Neural cell (in vitro differentiated cells): ENCODE data around the gene VPS37C. TPM values are rescaled to one million over a fixed set of nuclear protein-coding genes. Genes with fewer than 3 reads are reported as not detected.

Source experiments
- H2AFZ ChIP-seq: fragments of 200-600, 300-800 bp; sonication (generic), shearing (Covaris generic); 2 replicates; pipeline ENCODE4 v1.6.0; 2014; ENCODE audit warnings: low read depth, mild to moderate bottlenecking, antibody characterized with exemption, low read length, moderate library complexity
- H3F3A ChIP-seq: fragments of 200-600 bp; shearing (Covaris generic); 2 replicates; pipeline ENCODE4 v1.6.1; 2016; ENCODE audit warnings: mild to moderate bottlenecking, moderate library complexity, mixed read lengths, antibody characterized with exemption, low read length; ENCODE audit not compliant: insufficient read depth, poor library complexity, severe bottlenecking
- H3K27ac ChIP-seq: fragments of 200-600, 300-800 bp; sonication (generic), shearing (Covaris generic); 2 replicates; pipeline ENCODE4 v1.5.1; 2014; ENCODE audit warnings: mild to moderate bottlenecking, low read length, moderate library complexity
- H3K27me3 ChIP-seq: fragments of 300-800, 200-600 bp; sonication (generic), shearing (Covaris generic); 2 replicates; pipeline ENCODE4 v1.6.0; 2014; ENCODE audit warnings: mild to moderate bottlenecking, low read depth, low read length, moderate library complexity; ENCODE audit not compliant: insufficient read depth
- H3K36me3 ChIP-seq: fragments of 300-800, 200-600 bp; sonication (generic), shearing (Covaris generic); 2 replicates; pipeline ENCODE4 v1.5.1; 2014; ENCODE audit warnings: mild to moderate bottlenecking, antibody characterized with exemption, low read length, moderate library complexity; ENCODE audit not compliant: insufficient read depth
- H3K4me2 ChIP-seq: fragments of 300-800, 200-600 bp; sonication (generic), shearing (Covaris generic); 2 replicates; pipeline ENCODE4 v1.6.0; 2014; ENCODE audit warnings: mild to moderate bottlenecking, low read length
- H3K4me3 ChIP-seq: fragments of 300-800, 200-600 bp; sonication (generic), shearing (Covaris generic); 2 replicates; pipeline ENCODE4 v1.5.1; 2014; ENCODE audit warnings: mild to moderate bottlenecking, low read length, moderate library complexity
- H3K79me2 ChIP-seq: fragments of 200-600 bp; shearing (Covaris generic); replicated peaks from 2 replicates; pipeline ENCODE4 v1.6.0; 2014; ENCODE audit warnings: mild to moderate bottlenecking, low read length, moderate library complexity; ENCODE audit not compliant: insufficient read depth
- H3K9ac ChIP-seq: fragments of 300-800, 200-600 bp; sonication (generic), shearing (Covaris generic); 2 replicates; pipeline ENCODE4 v1.6.1; 2016; ENCODE audit warnings: mild to moderate bottlenecking, low read length, mixed read lengths
- H3K9me2 ChIP-seq: fragments of 200-600 bp; shearing (Covaris generic); 2 replicates; pipeline ENCODE4 v1.6.1; 2016; ENCODE audit warnings: mild to moderate bottlenecking, low read length, mixed read lengths; ENCODE audit not compliant: insufficient read depth
- H3K9me3 ChIP-seq: fragments of 200-600, 300-800 bp; sonication (generic), shearing (Covaris generic); 2 replicates; pipeline ENCODE4 v1.6.1; 2016; ENCODE audit warnings: mild to moderate bottlenecking, mixed run types, low read length, moderate library complexity, mixed read lengths
- H4K20me1 ChIP-seq: fragments of 200-600 bp; shearing (Covaris generic); 2 replicates; pipeline ENCODE4 v1.6.1; 2016; ENCODE audit warnings: mild to moderate bottlenecking, mixed run types; ENCODE audit not compliant: insufficient read depth
- CTCF ChIP-seq: fragments of 450-650 bp; IDR thresholded peaks from 2 replicates; pipeline ENCODE4 v1.5.1; 2014; ENCODE audit warnings: antibody characterized with exemption, mild to moderate bottlenecking, moderate library complexity; ENCODE audit not compliant: poor library complexity, severe bottlenecking
- EP300 ChIP-seq: fragments of 450-650 bp; conservative IDR thresholded peaks from 2 replicates; pipeline ENCODE4 v1.6.1; 2014; ENCODE audit warnings: antibody characterized with exemption, mild to moderate bottlenecking, moderate library complexity; ENCODE audit not compliant: poor library complexity, severe bottlenecking
- EZH2 ChIP-seq: fragments of 200-600, 300-800 bp; shearing (Covaris generic), sonication (generic); IDR thresholded peaks from 2 replicates; pipeline ENCODE4 v1.6.1; 2014; ENCODE audit warnings: antibody characterized with exemption, low read length, borderline replicate concordance, mild to moderate bottlenecking; ENCODE audit not compliant: insufficient read depth, poor library complexity, severe bottlenecking
- MXI1 ChIP-seq: fragments of 450-650 bp; conservative IDR thresholded peaks from 2 replicates; pipeline ENCODE4 v1.6.1; 2014; ENCODE audit warnings: antibody characterized with exemption, mild to moderate bottlenecking; ENCODE audit not compliant: poor library complexity, severe bottlenecking
- POLR2AphosphoS5 ChIP-seq: IDR thresholded peaks from 2 replicates; pipeline ENCODE4 v1.6.1; 2012
- RAD21 ChIP-seq: fragments of 450-650 bp; conservative IDR thresholded peaks from 2 replicates; pipeline ENCODE4 v1.6.1; 2014; ENCODE audit warnings: antibody characterized with exemption, mild to moderate bottlenecking, moderate library complexity
- REST ChIP-seq: IDR thresholded peaks from 2 replicates; pipeline ENCODE4 v1.6.1; 2012; ENCODE audit warnings: borderline replicate concordance
- SMC3 ChIP-seq: fragments of 450-650 bp; conservative IDR thresholded peaks from 2 replicates; pipeline ENCODE4 v1.6.1; 2014; ENCODE audit warnings: antibody characterized with exemption, mild to moderate bottlenecking, moderate library complexity; ENCODE audit not compliant: poor library complexity
- TAF1 ChIP-seq: IDR thresholded peaks from 2 replicates; pipeline ENCODE4 v1.6.1; 2012; ENCODE audit warnings: low read depth
- polyA plus RNA-seq: library from polyadenylated mRNA; depleted of rRNA; stranded (reverse); fragments of >200 nt; gene quantifications from 2 replicates; pipeline ENCODE4 v1.2.3, GENCODE V29; 2014

The VPS37C gene
- polyA plus RNA-seq, 1 donor from 2014 or later, result 7.3 TPM

GRCh38 chr11:61121917-61122316 lies 39.3 kb downstream of the VPS37C start:
- Histone ChIP-seq H3K4me2 (no peak overlapping the region), H3K9me3 (no peaks in the 10 kb centered on the region), H2AFZ (no peak overlapping the region), H3K79me2 (no peaks in the 10 kb centered on the region), H3K36me3 (no peaks in the 10 kb centered on the region), H4K20me1 (no peaks in the 10 kb centered on the region), H3K27me3 (no peaks in the 10 kb centered on the region), H3K27ac (no peak overlapping the region), H3F3A (no peaks in the 10 kb centered on the region), H3K4me3 (no peak overlapping the region), H3K9me2 (no peaks in the 10 kb centered on the region), H3K9ac (no peak overlapping the region)
- no peak for TF ChIP-seq EZH2
- no peak for TF ChIP-seq POLR2AphosphoS5
- no peak for TF ChIP-seq MXI1
- TF ChIP-seq CTCF, result no peak
- no peak for TF ChIP-seq TAF1
- no peak for TF ChIP-seq SMC3
- TF ChIP-seq RAD21, result no peak
- TF ChIP-seq REST, result no peak
- no peak for TF ChIP-seq EP300

- no peak overlapping the region for H3K9ac ChIP-seq
- H3K4me3 ChIP-seq, result no peak overlapping the region
These were observed 39.9 kb downstream of the VPS37C start for GRCh38 chr11:61121192-61121831.

More at GRCh38 chr11:61121192-61121831, 39.9 kb downstream of the VPS37C start:
- no peaks in the 10 kb centered on the region for H4K20me1 ChIP-seq
- no peak overlapping the region for H3K4me2 ChIP-seq
- no peak overlapping the region for H3K27ac ChIP-seq
- no peaks in the 10 kb centered on the region for H3K36me3 ChIP-seq
- no peaks in the 10 kb centered on the region for H3K9me2 ChIP-seq
- H3F3A ChIP-seq, result no peaks in the 10 kb centered on the region
- H2AFZ ChIP-seq, result no peak overlapping the region
- no peaks in the 10 kb centered on the region for H3K9me3 ChIP-seq
- TF ChIP-seq EP300 (no peak), EZH2 (no peak), RAD21 (no peak), MXI1 (no peak), TAF1 (no peak), REST (no peak), SMC3 (no peak), POLR2AphosphoS5 (no peak), CTCF (no peak)
- no peaks in the 10 kb centered on the region for H3K27me3 ChIP-seq
- H3K79me2 ChIP-seq, result no peaks in the 10 kb centered on the region
